HEK293T (cell line): ENCODE results near the gene CDCA8.
A peak's percentile ranks its signal among the peaks of the same experiment; 100 is the strongest.

Experiments
- CTCF ChIA-PET: fragments of 350-600 bp; formaldehyde crosslinking; extraction: SDS; loops from one replicate; lab custom pipeline; 2021; ENCODE audit warnings: antibody characterized with exemption, inconsistent platforms; lab: Yijun Ruan, JAX
- POLR2A ChIA-PET: fragments of 350-600 bp; formaldehyde crosslinking; extraction: SDS; loops from one replicate; lab custom pipeline; 2020; ENCODE audit warnings: antibody characterized with exemption, inconsistent platforms; lab: Yijun Ruan, JAX
- DNase-seq: peaks from one replicate; pipeline ENCODE4 v3.0.0; 2012; ENCODE audit warnings: mixed read lengths; ENCODE audit errors: extremely low spot score
- ARNT ChIP-seq: fragments of 450-650 bp; IDR thresholded peaks from 2 replicates; pipeline ENCODE4 v1.6.1; 2017; ENCODE audit warnings: mild to moderate bottlenecking
- BHLHE40 ChIP-seq: fragments of 450-650 bp; IDR thresholded peaks from 2 replicates; pipeline ENCODE4 v1.6.1; 2016; ENCODE audit warnings: mild to moderate bottlenecking, moderate library complexity, borderline replicate concordance
- CTBP1 ChIP-seq: fragments of 450-650 bp; IDR thresholded peaks from 2 replicates; pipeline ENCODE4 v1.6.1; 2016; ENCODE audit warnings: borderline replicate concordance
- ELF4 ChIP-seq: fragments of 450-650 bp; IDR thresholded peaks from 2 replicates; pipeline ENCODE4 v1.6.1; 2017; ENCODE audit warnings: antibody characterized with exemption
- FOXA1 ChIP-seq: fragments of 450-650 bp; IDR thresholded peaks from 2 replicates; pipeline ENCODE4 v1.6.1; 2016; ENCODE audit warnings: mild to moderate bottlenecking
- FOXK2 ChIP-seq: fragments of 450-650 bp; IDR thresholded peaks from 2 replicates; pipeline ENCODE4 v1.6.1; 2016; ENCODE audit warnings: mild to moderate bottlenecking
- FOXM1 ChIP-seq: fragments of 450-650 bp; IDR thresholded peaks from 2 replicates; pipeline ENCODE4 v1.6.1; 2017; ENCODE audit warnings: mild to moderate bottlenecking, borderline replicate concordance
- HDGF ChIP-seq: fragments of 450-650 bp; IDR thresholded peaks from 2 replicates; pipeline ENCODE4 v1.6.1; 2017; ENCODE audit warnings: antibody characterized with exemption, borderline replicate concordance
- L3MBTL2 ChIP-seq: fragments of 450-650 bp; conservative IDR thresholded peaks from 2 replicates; pipeline ENCODE4 v1.6.1; 2016; ENCODE audit warnings: mild to moderate bottlenecking
- LEF1 ChIP-seq: fragments of 450-650 bp; IDR thresholded peaks from 2 replicates; pipeline ENCODE4 v1.6.1; 2017; ENCODE audit warnings: mild to moderate bottlenecking, borderline replicate concordance
- NFRKB ChIP-seq: fragments of 450-650 bp; IDR thresholded peaks from 2 replicates; pipeline ENCODE4 v1.6.1; 2016; ENCODE audit warnings: mild to moderate bottlenecking, moderate library complexity
- PKNOX1 ChIP-seq: fragments of 450-650 bp; IDR thresholded peaks from 2 replicates; pipeline ENCODE4 v1.6.1; 2016
- SP1 ChIP-seq: fragments of 450-650 bp; IDR thresholded peaks from 2 replicates; pipeline ENCODE4 v1.6.1; 2017
- SUZ12 ChIP-seq: fragments of 450-650 bp; IDR thresholded peaks from 2 replicates; pipeline ENCODE4 v1.6.1; 2016; ENCODE audit warnings: mild to moderate bottlenecking
- TARDBP ChIP-seq: fragments of 450-650 bp; IDR thresholded peaks from 2 replicates; pipeline ENCODE4 v1.6.1; 2016
- ZNF384 ChIP-seq: fragments of 450-650 bp; IDR thresholded peaks from 2 replicates; pipeline ENCODE4 v1.6.1; 2016

CDCA8 gene

GRCh38 chr1:37746806-37747205, 54.5 kb downstream of the CDCA8 start:
- DNase-seq: no peak
- ChIA-PET POLR2A (no interaction called here), CTCF (no interaction called here)
- no peak for TF ChIP-seq FOXM1
- TF ChIP-seq NFRKB: no peak
- no peak for TF ChIP-seq TARDBP
- no peak for TF ChIP-seq ELF4
- no peak for TF ChIP-seq ARNT
- TF ChIP-seq LEF1: no peak
- no peak for TF ChIP-seq FOXA1
- no peak for TF ChIP-seq BHLHE40
- TF ChIP-seq HDGF: no peak
- no peak for TF ChIP-seq SUZ12
- TF ChIP-seq PKNOX1: no peak
- TF ChIP-seq CTBP1: no peak
- no peak for TF ChIP-seq ZNF384
- TF ChIP-seq SP1: no peak

GRCh38 chr1:37748565-37748964, 56.2 kb downstream of the CDCA8 start:
- CTCF ChIA-PET: no interaction called here
- POLR2A ChIA-PET: no interaction called here
- TF ChIP-seq FOXK2 (no peak), NFRKB (no peak), PKNOX1 (no peak), BHLHE40 (no peak), SP1 (no peak), LEF1 (no peak)
- no peak for DNase-seq

- TF ChIP-seq SUZ12: no peak
- no peak for TF ChIP-seq ZNF384
- TF ChIP-seq BHLHE40: no peak
- TF ChIP-seq FOXK2: no peak
- TF ChIP-seq NFRKB: no peak
- no peak for TF ChIP-seq ELF4
- TF ChIP-seq PKNOX1: no peak
- TF ChIP-seq LEF1: no peak
- no peak for TF ChIP-seq FOXA1
- no peak for TF ChIP-seq SP1
- TF ChIP-seq L3MBTL2: no peak
- CTCF ChIA-PET: no interaction called here
- DNase-seq: no peak
- POLR2A ChIA-PET: no interaction called here
These were observed 59.9 kb downstream of the CDCA8 start for GRCh38 chr1:37752213-37752582.

- TF ChIP-seq TARDBP (no peak), SP1 (no peak), NFRKB (no peak), CTBP1 (no peak), FOXK2 (no peak)
- ChIA-PET POLR2A (no interaction called here), CTCF (no interaction called here)
- peak; percentile 78 for DNase-seq
These were observed 60.5 kb downstream of the CDCA8 start for GRCh38 chr1:37752583-37753471.

GRCh38 chr1:37753473-37754321, 61.4 kb downstream of the CDCA8 start:
- ChIA-PET POLR2A (no interaction called here), CTCF (no interaction called here)
- TF ChIP-seq NFRKB (no peak), FOXM1 (no peak), SUZ12 (no peak), L3MBTL2 (no peak), PKNOX1 (no peak), CTBP1 (no peak), ELF4 (no peak), BHLHE40 (no peak), ARNT (no peak), LEF1 (no peak)
- DNase-seq: no peak

GRCh38 chr1:37755290-37755689, 63.0 kb downstream of the CDCA8 start:
- ChIA-PET POLR2A (interaction anchor here (0.8 kb wide), 1 partner anchor 39 kb away, joined by 3 read pairs; no protein-coding TSS in a partner anchor), CTCF (no interaction called here)
- TF ChIP-seq L3MBTL2 (no peak), FOXK2 (no peak), NFRKB (no peak), LEF1 (no peak), SP1 (no peak), HDGF (no peak)
- DNase-seq: no peak
